Kidney (tissue), 14 donors: ENCODE measurements around the gene GRM2. TPM values are rescaled to one million over a fixed set of nuclear protein-coding genes. Genes with fewer than 3 reads are reported as not detected.

Experiments
- DNase-seq, 5 donors: peaks; one replicate each; pipeline ENCODE4 v3.0.0-alpha.2; 2013 to 2020
- FAIRE-seq: peaks from 2 replicates; lab custom pipeline; 2012; peaks lifted over from hg19 to GRCh38; lab: Jason Lieb, UNC
- H3K27ac ChIP-seq, 2 donors: one replicate each; pipeline ENCODE4 v1.7.0; 2013; ENCODE audit warnings: low read depth in 2 of 2, low read length in 2 of 2, inconsistent platforms in 1 of 2
- H3K27me3 ChIP-seq: one replicate; pipeline ENCODE4 v1.7.1; 2013; ENCODE audit warnings: low read length, inconsistent platforms; ENCODE audit not compliant: control insufficient read depth, insufficient read depth
- H3K36me3 ChIP-seq, 3 donors: one replicate each; pipeline versions ENCODE4 v1.7.0 to v1.7.1; 2013; ENCODE audit warnings: low read length in 3 of 3, control low read depth in 1 of 3, inconsistent platforms in 1 of 3; ENCODE audit not compliant: insufficient read depth in 3 of 3, control insufficient read depth in 2 of 3
- H3K4me1 ChIP-seq, 3 donors: one replicate each; pipeline versions ENCODE4 v1.7.0 to v1.7.1; 2013; ENCODE audit warnings: low read length in 3 of 3, inconsistent platforms in 1 of 3, low read depth in 1 of 3; ENCODE audit not compliant: control insufficient read depth in 2 of 3, insufficient read depth in 2 of 3
- H3K4me3 ChIP-seq, 3 donors: one replicate each; pipeline versions ENCODE4 v1.7.0 to v1.8.1; 2013; ENCODE audit warnings: low read length in 3 of 3, control low read depth in 1 of 3, inconsistent platforms in 1 of 3
- H3K9ac ChIP-seq, 3 donors: one replicate each; pipeline versions ENCODE4 v1.7.0 to v1.7.1; 2013; ENCODE audit warnings: low read length in 3 of 3, control low read depth in 1 of 3, inconsistent platforms in 1 of 3
- H3K9me3 ChIP-seq, 3 donors: one replicate each; pipeline versions ENCODE4 v1.7.0 to v1.7.1; 2013; ENCODE audit warnings: low read length in 3 of 3, control low read depth in 1 of 3, inconsistent platforms in 1 of 3; ENCODE audit not compliant: control insufficient read depth in 2 of 3, insufficient read depth in 1 of 3
- CTCF ChIP-seq: IDR thresholded peaks from 3 replicates; pipeline ENCODE4 v1.5.1; 2012; ENCODE audit warnings: mild to moderate bottlenecking, moderate library complexity, borderline replicate concordance; ENCODE audit not compliant: insufficient read depth; ENCODE audit errors: extremely low read depth
- intact Hi-C: fragments of 100-400 bp; cut with DNase I; formaldehyde crosslinking; loops from one replicate; pipeline ENCODE4 v1.11.1; 2022
- polyA plus RNA-seq: library from polyadenylated mRNA; stranded (reverse); fragments of 350-450 nt; fragmentation: Illumina TruSeq; extraction: RNeasy Lipid Tissue Mini Kit (QIAGEN cat#74804); gene quantifications from one replicate; pipeline ENCODE4 v1.2.3, GENCODE V29; 2014; ENCODE audit warnings: low read depth, low replicate concordance; ENCODE audit not compliant: insufficient read depth
- total RNA-seq: library from RNA; stranded (reverse); fragmentation: NEBNext Ultra II Directional; extraction: Animal tissue kit (Norgen Biotek cat#: 25700); gene quantifications from one replicate; pipeline ENCODE4 v1.2.1, GENCODE V29; 2021
- donor health status: control.
- donor health status: control.
- donor health status: control.
- donor health status: control.
- donor health status: control.
- donor health status: DM: yes; HTN: yes; CAD: no.
- donor health status: Normal renal cell carcinoma (clear cell type).

Gene GRM2
- total and polyA plus RNA-seq, 2 donors from 2014 or later, result 0.57 TPM; not detected in 1

- Histone ChIP-seq H3K4me1 (peaks cover 0 to 4% (median 0%) of the 10 kb centered on the region in 3 donors), H3K9me3 (no peaks in the 10 kb centered on the region), H3K27ac (no peak overlapping the region), H3K36me3 (peaks cover 0 to 6% (median 3%) of the 10 kb centered on the region in 3 donors), H3K9ac (no peak overlapping the region), H3K27me3 (no peaks in the 10 kb centered on the region), H3K4me3 (no peak overlapping the region)
- peak in 3 of 5 donors; percentile 5 to 24 (median 20) for DNase-seq
- FAIRE-seq, result no peak
- no peak for TF ChIP-seq CTCF
- intact Hi-C loops, result no loop called here
These were observed 1.5 kb downstream of the GRM2 start for GRCh38 chr3:51708216-51708845.

- Histone ChIP-seq H3K27me3 (no peaks in the 10 kb centered on the region), H3K27ac (no peak overlapping the region), H3K4me1 (peaks cover 0 to 4% (median 0%) of the 10 kb centered on the region in 3 donors), H3K9ac (no peak overlapping the region), H3K36me3 (peaks cover 0 to 6% (median 3%) of the 10 kb centered on the region in 3 donors), H3K4me3 (no peak overlapping the region), H3K9me3 (no peaks in the 10 kb centered on the region)
- DNase-seq (peak in 2 of 5 donors; percentile 7 to 61), FAIRE-seq (no peak)
- no peak for TF ChIP-seq CTCF
- intact Hi-C loops, result no loop called here
These were observed 2.1 kb downstream of the GRM2 start for GRCh38 chr3:51709004-51709420.

GRCh38 chr3:51709675-51710074, 2.8 kb downstream of the GRM2 start:
- TF ChIP-seq CTCF, result no peak
- intact Hi-C loops, result no loop called here
- FAIRE-seq, result no peak

More at GRCh38 chr3:51709675-51710074, 2.8 kb downstream of the GRM2 start:
- peak in 2 of 5 donors; percentile 10 to 27 for DNase-seq
- no peaks in the 10 kb centered on the region for H3K27me3 ChIP-seq
- no peak overlapping the region for H3K9ac ChIP-seq
- peaks cover 0 to 5% (median 2%) of the 10 kb centered on the region in 3 donors for H3K36me3 ChIP-seq
- peaks cover 0 to 4% (median 0%) of the 10 kb centered on the region in 3 donors for H3K4me1 ChIP-seq
- no peak overlapping the region for H3K4me3 ChIP-seq
- H3K27ac ChIP-seq, result no peak overlapping the region
- no peaks in the 10 kb centered on the region for H3K9me3 ChIP-seq
